DMS 273 (cell line): ENCODE data around the gene PTPA.
"Not testable (repeated sequence)": the region's sequence is repeated elsewhere in the genome, so short reads cannot be mapped to it uniquely, and the experiment has no call there.

Experiments used
- DNase-seq: peaks from one replicate; lab custom pipeline; 2025; ENCODE audit not compliant: unreplicated experiment; lab: John Stamatoyannopoulos, UW

PTPA gene

DNA sequence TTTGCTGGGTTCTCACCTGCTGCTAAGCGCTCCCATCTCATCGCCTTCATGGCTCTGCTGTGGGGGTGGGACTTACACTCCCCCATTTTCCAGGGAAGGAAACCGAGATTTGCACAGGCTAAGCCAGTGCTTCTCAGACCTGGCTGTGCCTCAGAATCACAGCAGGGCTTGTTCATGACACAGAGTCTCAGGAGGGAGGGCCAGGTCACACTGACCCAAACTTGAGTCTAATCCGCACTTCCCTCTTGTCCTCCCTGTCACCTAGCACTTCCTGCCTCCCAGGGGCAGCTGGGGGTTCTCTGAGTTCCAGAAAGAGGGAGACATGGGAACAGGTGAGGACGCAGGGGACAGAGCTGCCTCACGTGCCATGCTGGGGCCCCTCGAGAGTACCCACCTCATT lies 82.4 kb downstream of the PTPA start:
- DNase-seq, result no peak

GRCh38 chr9:129194221-129194620 lies 83.0 kb downstream of the PTPA start:
- DNase-seq, result no peak

DNA sequence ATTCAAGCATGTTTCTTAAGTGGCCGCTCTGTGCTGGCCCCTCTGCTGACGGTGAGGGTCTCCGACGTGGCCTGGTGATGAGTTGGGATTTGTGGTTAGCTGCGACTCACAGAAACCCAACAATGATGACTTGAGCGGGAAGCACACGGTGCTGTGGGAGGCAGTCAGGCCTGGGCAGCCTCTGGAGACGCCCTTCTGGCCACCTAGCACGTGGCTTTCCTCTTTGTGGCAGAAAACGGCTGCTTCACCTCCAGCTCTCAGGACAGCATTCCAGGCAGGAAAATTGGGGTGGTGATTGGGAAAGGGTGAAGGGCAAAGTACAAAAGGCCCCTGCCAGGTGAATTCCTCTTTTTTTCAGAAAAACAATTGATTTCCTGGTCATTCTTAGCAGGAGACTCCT lies 84.4 kb downstream of the PTPA start:
- no peak for DNase-seq

DNA sequence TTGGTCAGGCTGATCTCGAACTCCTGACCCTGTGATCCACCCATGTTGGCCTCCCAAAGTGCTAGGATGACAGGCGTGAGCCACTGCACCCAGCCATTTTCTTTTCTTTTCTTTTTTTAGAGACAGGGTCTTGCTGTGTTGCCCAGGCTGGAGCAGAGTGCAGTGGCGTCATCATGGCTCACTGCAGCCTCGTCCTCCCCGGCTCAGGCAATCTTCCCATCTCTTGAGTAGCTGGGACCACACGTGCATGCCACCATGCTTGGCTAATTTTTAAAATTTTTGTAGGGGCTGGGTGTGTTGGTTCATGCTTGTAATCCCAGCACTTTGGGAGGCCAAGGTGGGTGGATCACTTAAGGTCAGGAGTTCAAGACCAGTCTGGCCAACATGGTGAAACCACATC lies 85.8 kb downstream of the PTPA start:
- DNase-seq, result not testable (repeated sequence)

DNA sequence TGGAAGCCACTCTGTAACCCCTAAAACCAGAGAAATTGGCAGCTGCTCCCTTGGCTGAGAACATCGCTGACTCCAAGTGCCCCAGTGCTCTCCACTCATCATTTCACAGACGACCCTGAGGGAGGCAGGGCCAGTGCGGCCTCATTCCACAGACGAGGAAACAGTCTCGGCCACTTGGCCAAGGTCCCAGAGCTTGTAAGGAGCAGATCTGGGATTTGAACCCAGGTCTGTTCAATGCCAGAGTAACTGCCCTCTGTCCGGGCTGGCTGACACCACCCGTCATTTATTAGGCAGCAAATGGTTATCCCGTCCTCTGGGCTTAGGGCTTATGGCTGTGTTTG lies 86.7 kb downstream of the PTPA start:
- DNase-seq, result no peak
